CD4-positive, CD25-positive, alpha-beta regulatory T cell (primary cell): ENCODE data around the gene AGAP1. TPM values are rescaled to one million over a fixed set of nuclear protein-coding genes. Genes with fewer than 3 reads are reported as not detected.

Experiments
- ATAC-seq, 2 donors: fragments of 150-1000 bp; cut with Tn5 transposase; one replicate each; pipeline ENCODE4 v1.10.0; 2021; ENCODE audit warnings: low read depth in 2 of 2, moderate number of reproducible peaks in 2 of 2, moderate library complexity in 1 of 2
- DNase-seq, 3 donors: peaks; one replicate each; pipeline versions ENCODE4 v3.0.0 to v3.0.0-alpha.2; 2012 to 2022; ENCODE audit warnings: mixed read lengths in 1 of 3
- H3K27ac ChIP-seq: one replicate; pipeline ENCODE4 v1.7.0; 2013; ENCODE audit warnings: mild to moderate bottlenecking, low read length; ENCODE audit not compliant: insufficient read depth, poor library complexity, severe bottlenecking
- H3K27me3 ChIP-seq: one replicate; pipeline ENCODE4 v1.7.0; 2013; ENCODE audit warnings: low read length; ENCODE audit not compliant: control insufficient read depth, insufficient read depth
- H3K36me3 ChIP-seq: one replicate; pipeline ENCODE4 v1.7.0; 2013; ENCODE audit warnings: mild to moderate bottlenecking, low read length, moderate library complexity; ENCODE audit not compliant: control insufficient read depth, insufficient read depth
- H3K4me1 ChIP-seq: 2 replicates; pipeline ENCODE4 v1.7.0; 2013; ENCODE audit warnings: mild to moderate bottlenecking, low read length; ENCODE audit not compliant: insufficient read depth, control insufficient read depth, poor library complexity, severe bottlenecking
- H3K4me3 ChIP-seq: one replicate; pipeline ENCODE4 v1.7.0; 2013; ENCODE audit warnings: low read depth, mild to moderate bottlenecking, low read length, moderate library complexity
- H3K9me3 ChIP-seq, 2 experiments: 1 replicate in 1 of 2; 2 replicates in 1 of 2; pipeline ENCODE4 v1.7.0; 2013; ENCODE audit warnings: low read length in 2 of 2, mild to moderate bottlenecking in 1 of 2, moderate library complexity in 1 of 2; ENCODE audit not compliant: control insufficient read depth in 2 of 2
- H3K27ac Mint-ChIP-seq, 3 donors: one replicate each; pipeline ENCODE4 v1.8.0; 2020 to 2022; ENCODE audit warnings: mild to moderate bottlenecking in 3 of 3, mixed read lengths in 3 of 3, moderate library complexity in 2 of 3
- H3K27me3 Mint-ChIP-seq: one replicate; pipeline ENCODE4 v1.8.0; 2022; ENCODE audit warnings: mild to moderate bottlenecking, mixed read lengths
- H3K36me3 Mint-ChIP-seq: one replicate; pipeline ENCODE4 v1.8.0; 2020; ENCODE audit warnings: mixed read lengths
- H3K4me1 Mint-ChIP-seq, 4 donors: one replicate each; pipeline ENCODE4 v1.8.0; 2020 to 2022; ENCODE audit warnings: mixed read lengths in 4 of 4, mild to moderate bottlenecking in 1 of 4
- H3K4me3 Mint-ChIP-seq, 4 donors: one replicate each; pipeline ENCODE4 v1.8.0; 2020 to 2022; ENCODE audit warnings: mild to moderate bottlenecking in 4 of 4, mixed read lengths in 4 of 4, moderate library complexity in 3 of 4
- H3K9me3 Mint-ChIP-seq, 7 donors: one replicate each; pipeline ENCODE4 v1.8.0; 2020 to 2022; ENCODE audit warnings: mixed read lengths in 7 of 7, mild to moderate bottlenecking in 3 of 7, moderate library complexity in 2 of 7
- polyA plus RNA-seq, 4 donors: library from polyadenylated mRNA; unstranded; fragments of 300-500 nt; fragmentation: Illumina TruSeq; gene quantifications; one replicate each; pipeline ENCODE4 v1.2.3, GENCODE V29; 2021
- total RNA-seq: library from RNA; stranded (reverse); gene quantifications from one replicate; pipeline ENCODE4 v1.2.3, GENCODE V29; 2022

AGAP1 gene
- total and polyA plus RNA-seq, 5 donors from 2014 or later: 0.99 TPM; not detected in 4

GRCh38 chr2:235549735-235550377 is 56.0 kb downstream of the AGAP1 start:
- Mint-ChIP-seq H3K4me1 (no peaks in the 10 kb centered on the region), H3K27ac (no peak overlapping the region), H3K36me3 (no peaks in the 10 kb centered on the region), H3K27me3 (peaks cover 6% of the 10 kb centered on the region), H3K9me3 (no peaks in the 10 kb centered on the region), H3K4me3 (no peak overlapping the region)
- Histone ChIP-seq H3K4me3 (no peak overlapping the region), H3K4me1 (no peaks in the 10 kb centered on the region), H3K9me3 (no peaks in the 10 kb centered on the region), H3K36me3 (no peaks in the 10 kb centered on the region), H3K27ac (no peak overlapping the region), H3K27me3 (no peaks in the 10 kb centered on the region)
- ATAC-seq (no peak), DNase-seq (no peak)

GRCh38 chr2:235550378-235550760 is 56.5 kb downstream of the AGAP1 start:
- ATAC-seq (no peak), DNase-seq (no peak)
- H3K27me3 ChIP-seq: no peaks in the 10 kb centered on the region
- H3K4me3 Mint-ChIP-seq: no peak overlapping the region
- H3K27ac ChIP-seq: no peak overlapping the region
- H3K4me3 ChIP-seq: no peak overlapping the region
- H3K36me3 ChIP-seq: no peaks in the 10 kb centered on the region
- no peaks in the 10 kb centered on the region for H3K9me3 Mint-ChIP-seq
- no peak overlapping the region for H3K27ac Mint-ChIP-seq
- no peaks in the 10 kb centered on the region for H3K4me1 Mint-ChIP-seq
- H3K4me1 ChIP-seq: no peaks in the 10 kb centered on the region
- no peaks in the 10 kb centered on the region for H3K9me3 ChIP-seq
- H3K27me3 Mint-ChIP-seq: peaks cover 6% of the 10 kb centered on the region
- H3K36me3 Mint-ChIP-seq: no peaks in the 10 kb centered on the region

GRCh38 chr2:235550946-235551345 is 57.1 kb downstream of the AGAP1 start:
- ATAC-seq: no peak
- no peak overlapping the region for H3K27ac Mint-ChIP-seq

GRCh38 chr2:235551965-235552364 is 58.1 kb downstream of the AGAP1 start:
- DNase-seq (no peak), ATAC-seq (no peak)
- H3K27me3 Mint-ChIP-seq: peaks cover 6% of the 10 kb centered on the region
- no peak overlapping the region for H3K27ac Mint-ChIP-seq
- no peaks in the 10 kb centered on the region for H3K36me3 ChIP-seq
- H3K4me1 ChIP-seq: no peaks in the 10 kb centered on the region
- H3K27me3 ChIP-seq: no peaks in the 10 kb centered on the region
- no peaks in the 10 kb centered on the region for H3K9me3 Mint-ChIP-seq
- no peaks in the 10 kb centered on the region for H3K9me3 ChIP-seq
- H3K4me3 ChIP-seq: no peak overlapping the region
- H3K36me3 Mint-ChIP-seq: no peaks in the 10 kb centered on the region
- no peak overlapping the region for H3K27ac ChIP-seq
- no peak overlapping the region for H3K4me3 Mint-ChIP-seq
- no peaks in the 10 kb centered on the region for H3K4me1 Mint-ChIP-seq

More at GRCh38 chr2:235550946-235551345, 57.1 kb downstream of the AGAP1 start:
- no peaks in the 10 kb centered on the region for H3K36me3 ChIP-seq
- no peak overlapping the region for H3K27ac ChIP-seq
- no peaks in the 10 kb centered on the region for H3K9me3 ChIP-seq
- no peak for DNase-seq
- no peaks in the 10 kb centered on the region for H3K4me1 Mint-ChIP-seq
- H3K4me1 ChIP-seq: no peaks in the 10 kb centered on the region
- H3K36me3 Mint-ChIP-seq: no peaks in the 10 kb centered on the region
- H3K9me3 Mint-ChIP-seq: no peaks in the 10 kb centered on the region
- H3K27me3 ChIP-seq: no peaks in the 10 kb centered on the region
- H3K27me3 Mint-ChIP-seq: peaks cover 6% of the 10 kb centered on the region
- no peak overlapping the region for H3K4me3 ChIP-seq
- no peak overlapping the region for H3K4me3 Mint-ChIP-seq

- DNase-seq: no peak
- H3K4me1 ChIP-seq: no peaks in the 10 kb centered on the region
- peaks cover 6% of the 10 kb centered on the region for H3K27me3 Mint-ChIP-seq
Observed at GRCh38 chr2:235552671-235553070, 58.8 kb downstream of the AGAP1 start.

GRCh38 chr2:235553291-235553690 is 59.4 kb downstream of the AGAP1 start:
- Histone ChIP-seq H3K36me3 (no peaks in the 10 kb centered on the region), H3K27ac (no peak overlapping the region), H3K4me3 (no peak overlapping the region), H3K27me3 (no peaks in the 10 kb centered on the region), H3K9me3 (no peaks in the 10 kb centered on the region), H3K4me1 (no peaks in the 10 kb centered on the region)
- H3K27me3 Mint-ChIP-seq: peaks cover 6% of the 10 kb centered on the region
- H3K9me3 Mint-ChIP-seq: no peaks in the 10 kb centered on the region
- no peak overlapping the region for H3K27ac Mint-ChIP-seq
- ATAC-seq: no peak
- DNase-seq: no peak
- no peaks in the 10 kb centered on the region for H3K36me3 Mint-ChIP-seq
- no peaks in the 10 kb centered on the region for H3K4me1 Mint-ChIP-seq
- no peak overlapping the region for H3K4me3 Mint-ChIP-seq

More at GRCh38 chr2:235552671-235553070, 58.8 kb downstream of the AGAP1 start:
- Histone ChIP-seq H3K36me3 (no peaks in the 10 kb centered on the region), H3K27ac (no peak overlapping the region), H3K4me3 (no peak overlapping the region), H3K27me3 (no peaks in the 10 kb centered on the region), H3K9me3 (no peaks in the 10 kb centered on the region)
- no peak for ATAC-seq
- no peaks in the 10 kb centered on the region for H3K4me1 Mint-ChIP-seq
- no peak overlapping the region for H3K4me3 Mint-ChIP-seq
- no peaks in the 10 kb centered on the region for H3K9me3 Mint-ChIP-seq
- no peak overlapping the region for H3K27ac Mint-ChIP-seq
- H3K36me3 Mint-ChIP-seq: no peaks in the 10 kb centered on the region

- no peak for ATAC-seq
- no peaks in the 10 kb centered on the region for H3K4me1 ChIP-seq
- H3K4me3 ChIP-seq: no peak overlapping the region
- DNase-seq: no peak
- H3K36me3 ChIP-seq: no peaks in the 10 kb centered on the region
- H3K27me3 ChIP-seq: no peaks in the 10 kb centered on the region
- H3K36me3 Mint-ChIP-seq: no peaks in the 10 kb centered on the region
- no peaks in the 10 kb centered on the region for H3K9me3 ChIP-seq
- no peak overlapping the region for H3K27ac ChIP-seq
- no peaks in the 10 kb centered on the region for H3K9me3 Mint-ChIP-seq
- H3K4me1 Mint-ChIP-seq: no peaks in the 10 kb centered on the region
- H3K4me3 Mint-ChIP-seq: no peak overlapping the region
- H3K27ac Mint-ChIP-seq: no peak overlapping the region
- peaks cover 6% of the 10 kb centered on the region for H3K27me3 Mint-ChIP-seq
Observed at GRCh38 chr2:235553696-235554100, 59.9 kb downstream of the AGAP1 start.

- Histone ChIP-seq H3K4me3 (no peak overlapping the region), H3K36me3 (no peaks in the 10 kb centered on the region), H3K4me1 (no peaks in the 10 kb centered on the region), H3K27ac (no peak overlapping the region), H3K27me3 (no peaks in the 10 kb centered on the region), H3K9me3 (no peaks in the 10 kb centered on the region)
- DNase-seq: no peak
- Mint-ChIP-seq H3K4me3 (no peak overlapping the region), H3K27ac (no peak overlapping the region), H3K4me1 (no peaks in the 10 kb centered on the region), H3K9me3 (no peaks in the 10 kb centered on the region), H3K36me3 (no peaks in the 10 kb centered on the region), H3K27me3 (peaks cover 6% of the 10 kb centered on the region)
- no peak for ATAC-seq
Observed at GRCh38 chr2:235554385-235554784, 60.5 kb downstream of the AGAP1 start.
